ENCODE data around the gene RHAG.

The RHAG gene

DNA sequence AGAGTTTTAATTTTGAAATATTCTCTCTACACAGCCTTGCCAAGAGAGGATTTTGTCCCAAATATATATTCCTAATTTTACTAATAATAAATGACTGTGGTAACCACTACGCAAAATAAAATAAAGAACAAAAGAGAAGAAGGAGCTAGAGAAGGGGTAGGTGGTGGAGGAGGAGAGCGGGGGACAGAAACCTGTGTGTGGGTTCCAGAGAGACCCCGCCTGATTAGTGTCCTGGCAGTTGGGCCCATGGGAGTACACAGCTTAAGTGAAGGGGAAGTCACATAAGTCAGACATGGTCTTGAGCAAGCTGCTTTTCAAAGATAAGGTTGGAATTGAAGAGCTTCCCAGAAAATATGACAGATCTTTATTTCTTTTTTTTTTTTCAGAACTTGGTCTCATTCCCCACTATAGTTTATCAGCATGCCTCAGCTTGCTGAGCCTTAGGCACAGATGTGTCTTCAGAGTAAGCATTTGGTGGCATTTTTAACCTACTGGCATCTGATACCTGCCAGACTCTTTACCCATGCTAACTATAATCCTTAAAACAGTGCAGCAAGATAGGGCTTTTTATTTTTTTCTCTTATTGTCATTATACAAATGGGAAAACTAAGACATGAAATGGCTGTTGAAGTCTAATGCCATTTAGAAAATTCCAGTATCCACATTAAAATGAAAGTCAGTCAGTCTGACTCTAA lies 9.6 kb upstream of the RHAG start:
- no peaks in the 10 kb centered on the region for H3K9me2 ChIP-seq (replicated peaks; ENCODE audit: control insufficient read depth, low read length)
- no peaks in the 10 kb centered on the region for H3F3A ChIP-seq (ENCODE audit: control insufficient read depth, insufficient read depth)

DNA sequence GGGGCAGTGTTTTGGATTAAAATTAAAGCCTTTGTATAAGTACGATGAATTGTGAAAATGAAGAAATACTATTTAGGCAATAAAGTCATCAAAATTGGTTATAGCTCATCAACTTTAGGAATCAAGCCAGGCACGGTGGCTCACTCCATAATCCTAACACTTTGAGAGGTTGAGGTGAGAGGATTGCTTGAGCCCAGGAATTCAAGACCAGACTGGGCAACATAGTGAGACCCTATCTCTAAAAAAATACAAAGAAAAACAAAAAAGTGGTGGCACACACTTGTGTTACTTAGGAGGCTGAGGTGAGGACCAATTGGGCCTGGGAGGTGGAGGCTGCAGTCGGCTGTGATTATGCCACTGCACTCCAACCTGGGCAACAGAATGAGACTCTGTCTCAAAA lies 8.5 kb upstream of the RHAG start:
- H3K4me2 ChIP-seq (ENCODE audit: low read length): no peak overlapping the region
- H4K20me1 ChIP-seq (ENCODE audit: control insufficient read depth, insufficient read depth, low read depth, low read length): no peaks in the 10 kb centered on the region
- H3K27me3 ChIP-seq (ENCODE audit: control insufficient read depth, low read length): no peaks in the 10 kb centered on the region
- H3K4me1 ChIP-seq (ENCODE audit: control insufficient read depth, low read length): no peaks in the 10 kb centered on the region
- H3K9me3 ChIP-seq (ENCODE audit: control insufficient read depth, insufficient read depth, low read length): no peaks in the 10 kb centered on the region
- no peak overlapping the region for H3K27ac ChIP-seq (ENCODE audit: low read depth, low read length)
- no peaks in the 10 kb centered on the region for H3K36me3 ChIP-seq (ENCODE audit: control insufficient read depth, low read length)
- no peak for TF ChIP-seq EZH2phosphoT487 (IDR thresholded peaks at IDR 0.05; ENCODE audit: borderline replicate concordance, low read length)
- TF ChIP-seq, protein P1, sequence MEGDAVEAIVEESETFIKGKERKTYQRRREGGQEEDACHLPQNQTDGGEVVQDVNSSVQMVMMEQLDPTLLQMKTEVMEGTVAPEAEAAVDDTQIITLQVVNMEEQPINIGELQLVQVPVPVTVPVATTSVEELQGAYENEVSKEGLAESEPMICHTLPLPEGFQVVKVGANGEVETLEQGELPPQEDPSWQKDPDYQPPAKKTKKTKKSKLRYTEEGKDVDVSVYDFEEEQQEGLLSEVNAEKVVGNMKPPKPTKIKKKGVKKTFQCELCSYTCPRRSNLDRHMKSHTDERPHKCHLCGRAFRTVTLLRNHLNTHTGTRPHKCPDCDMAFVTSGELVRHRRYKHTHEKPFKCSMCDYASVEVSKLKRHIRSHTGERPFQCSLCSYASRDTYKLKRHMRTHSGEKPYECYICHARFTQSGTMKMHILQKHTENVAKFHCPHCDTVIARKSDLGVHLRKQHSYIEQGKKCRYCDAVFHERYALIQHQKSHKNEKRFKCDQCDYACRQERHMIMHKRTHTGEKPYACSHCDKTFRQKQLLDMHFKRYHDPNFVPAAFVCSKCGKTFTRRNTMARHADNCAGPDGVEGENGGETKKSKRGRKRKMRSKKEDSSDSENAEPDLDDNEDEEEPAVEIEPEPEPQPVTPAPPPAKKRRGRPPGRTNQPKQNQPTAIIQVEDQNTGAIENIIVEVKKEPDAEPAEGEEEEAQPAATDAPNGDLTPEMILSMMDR (IDR thresholded peaks at IDR 0.05; ENCODE audit: low read depth, low read length, poor library complexity, severe bottlenecking): no peak
- no peak overlapping the region for H3K4me3 ChIP-seq (ENCODE audit: low read length)
- no peaks in the 10 kb centered on the region for H3K79me2 ChIP-seq (ENCODE audit: control insufficient read depth, low read length)
- H3K9me2 ChIP-seq (replicated peaks; ENCODE audit: control insufficient read depth, low read length): no peaks in the 10 kb centered on the region
- no peaks in the 10 kb centered on the region for H3F3A ChIP-seq (ENCODE audit: control insufficient read depth, insufficient read depth)

More for the DNA sequence above, 9.6 kb upstream of the RHAG start:
- H3K27me3 ChIP-seq (ENCODE audit: control insufficient read depth, low read length): no peaks in the 10 kb centered on the region
- TF ChIP-seq, protein P1 (IDR thresholded peaks at IDR 0.05; ENCODE audit: low read depth, low read length, poor library complexity, severe bottlenecking): no peak
- no peak for TF ChIP-seq EZH2phosphoT487 (IDR thresholded peaks at IDR 0.05; ENCODE audit: borderline replicate concordance, low read length)
- H4K20me1 ChIP-seq (ENCODE audit: control insufficient read depth, insufficient read depth, low read depth, low read length): no peaks in the 10 kb centered on the region
- no peaks in the 10 kb centered on the region for H3K36me3 ChIP-seq (ENCODE audit: control insufficient read depth, low read length)
- no peaks in the 10 kb centered on the region for H3K4me1 ChIP-seq (ENCODE audit: control insufficient read depth, low read length)
- H3K9me3 ChIP-seq (ENCODE audit: control insufficient read depth, insufficient read depth, low read length): no peaks in the 10 kb centered on the region
- no peaks in the 10 kb centered on the region for H3K79me2 ChIP-seq (ENCODE audit: control insufficient read depth, low read length)
- H3K4me3 ChIP-seq (ENCODE audit: low read length): no peak overlapping the region
- no peak overlapping the region for H3K4me2 ChIP-seq (ENCODE audit: low read length)
- no peak overlapping the region for H3K27ac ChIP-seq (ENCODE audit: low read depth, low read length)

DNA sequence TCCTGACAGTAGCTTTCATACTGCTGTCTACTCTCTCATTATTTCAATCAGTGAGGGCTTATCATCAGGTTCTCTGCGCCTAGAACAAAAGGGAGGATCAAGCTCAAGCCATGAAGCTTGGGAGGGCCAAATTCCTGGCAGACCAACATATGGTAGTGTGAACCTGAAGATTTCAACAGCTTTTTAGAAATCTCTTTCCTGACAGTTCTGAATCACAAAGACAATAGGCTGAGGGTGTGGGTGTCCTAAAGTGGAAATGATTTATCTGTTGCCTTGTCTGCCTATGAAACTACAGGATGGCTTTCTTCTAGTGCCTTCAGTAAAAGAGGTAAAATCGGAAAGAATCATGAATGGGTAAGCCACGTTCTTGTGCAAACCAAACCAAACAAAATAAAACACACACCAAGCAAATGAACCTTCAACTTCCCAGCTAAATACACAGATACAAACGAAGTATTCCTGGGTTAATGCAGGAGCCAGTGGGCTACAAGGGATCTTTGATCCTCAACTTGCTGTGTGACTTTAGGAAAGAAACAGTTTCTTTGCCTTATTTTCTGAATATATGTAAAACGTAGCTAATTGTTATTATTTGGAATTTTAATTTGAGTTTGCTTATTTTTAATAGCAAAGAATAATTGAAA lies 2.7 kb upstream of the RHAG start:
- Histone ChIP-seq H3K4me3 (ENCODE audit: low read length) (no peak overlapping the region), H3K36me3 (ENCODE audit: control insufficient read depth, low read length) (no peaks in the 10 kb centered on the region), H3K27me3 (ENCODE audit: control insufficient read depth, low read length) (no peaks in the 10 kb centered on the region), H3K4me2 (ENCODE audit: low read length) (no peak overlapping the region), H3K79me2 (ENCODE audit: control insufficient read depth, low read length) (no peaks in the 10 kb centered on the region), H3K27ac (ENCODE audit: low read depth, low read length) (no peak overlapping the region), H3K9me2 (replicated peaks; ENCODE audit: control insufficient read depth, low read length) (no peaks in the 10 kb centered on the region), H3K9me3 (ENCODE audit: control insufficient read depth, insufficient read depth, low read length) (no peaks in the 10 kb centered on the region), H4K20me1 (ENCODE audit: control insufficient read depth, insufficient read depth, low read depth, low read length) (no peaks in the 10 kb centered on the region), H3K4me1 (ENCODE audit: control insufficient read depth, low read length) (no peaks in the 10 kb centered on the region), H3F3A (ENCODE audit: control insufficient read depth, insufficient read depth) (no peaks in the 10 kb centered on the region)
- TF ChIP-seq, protein P1 (IDR thresholded peaks at IDR 0.05; ENCODE audit: low read depth, low read length, poor library complexity, severe bottlenecking): no peak
- no peak for TF ChIP-seq EZH2phosphoT487 (IDR thresholded peaks at IDR 0.05; ENCODE audit: borderline replicate concordance, low read length)
